Smooth muscle cell (in vitro differentiated cells): Measurements from ENCODE around the gene TSPEAR. TPM values are rescaled to one million over a fixed set of nuclear protein-coding genes. Genes with fewer than 3 reads are reported as not detected.
A peak's percentile ranks its signal among the peaks of the same experiment; 100 is the strongest.
"Not testable (repeated sequence)": the region's sequence is repeated elsewhere in the genome, so short reads cannot be mapped to it uniquely, and the experiment has no call there.

Source experiments
- DNase-seq: peaks from one replicate; lab custom pipeline; 2025; ENCODE audit not compliant: unreplicated experiment; lab: John Stamatoyannopoulos, UW
- H2AFZ ChIP-seq: fragments of 200-600 bp; sonication (generic); 2 replicates; pipeline ENCODE4 v1.6.0; 2016; ENCODE audit warnings: antibody characterized with exemption, low read depth, mild to moderate bottlenecking
- H3F3A ChIP-seq: fragments of 200-600 bp; sonication (generic); 2 replicates; pipeline ENCODE4 v1.6.0; 2017; ENCODE audit warnings: antibody characterized with exemption, low read depth
- H3K27ac ChIP-seq: fragments of 200-600 bp; sonication (generic); 2 replicates; pipeline ENCODE4 v1.5.1; 2016; ENCODE audit warnings: low read depth, mild to moderate bottlenecking
- H3K27me3 ChIP-seq: fragments of 200-600 bp; sonication (generic); 2 replicates; pipeline ENCODE4 v1.6.1; 2016; ENCODE audit warnings: low read depth, mild to moderate bottlenecking
- H3K36me3 ChIP-seq: fragments of 200-600 bp; sonication (generic); 2 replicates; pipeline ENCODE4 v1.5.1; 2016; ENCODE audit warnings: low read depth
- H3K4me1 ChIP-seq: fragments of 200-600 bp; sonication (generic); 2 replicates; pipeline ENCODE4 v1.5.1; 2016; ENCODE audit warnings: low read depth
- H3K4me2 ChIP-seq: fragments of 200-600 bp; sonication (generic); 2 replicates; pipeline ENCODE4 v1.6.0; 2016; ENCODE audit warnings: mild to moderate bottlenecking
- H3K4me3 ChIP-seq: fragments of 200-600 bp; sonication (generic); 2 replicates; pipeline ENCODE4 v1.5.1; 2016; ENCODE audit warnings: mild to moderate bottlenecking
- H3K79me2 ChIP-seq: fragments of 200-600 bp; sonication (generic); 2 replicates; pipeline ENCODE4 v1.6.0; 2016; ENCODE audit warnings: low read depth, mild to moderate bottlenecking
- H3K9ac ChIP-seq: fragments of 200-600 bp; sonication (generic); 2 replicates; pipeline ENCODE4 v1.6.0; 2016; ENCODE audit warnings: low read depth
- H3K9me3 ChIP-seq: fragments of 200-600 bp; sonication (generic); replicated peaks from 2 replicates; pipeline ENCODE4 v1.5.1; 2016; ENCODE audit warnings: low read depth
- H4K20me1 ChIP-seq: fragments of 200-600 bp; sonication (generic); 2 replicates; pipeline ENCODE4 v1.6.0; 2016; ENCODE audit warnings: low read depth
- CTCF ChIP-seq: fragments of 200-600 bp; sonication (generic); IDR thresholded peaks from 2 replicates; pipeline ENCODE4 v1.5.1; 2017; ENCODE audit warnings: borderline replicate concordance, mild to moderate bottlenecking, antibody characterized with exemption; ENCODE audit not compliant: insufficient read depth, poor library complexity, severe bottlenecking
- WGBS: methylation state at CpG from one replicate; pipeline ENCODE4 v1.1.7; 2016; ENCODE audit warnings: low lambda C conversion rate; 5-methylcytosine and 5-hydroxymethylcytosine counted together
- polyA plus RNA-seq: library from polyadenylated mRNA; unstranded; fragments of >200 nt; fragmentation: Nextera tagmentation; extraction: Ambion mirVana; gene quantifications from 2 replicates; pipeline ENCODE4 v1.2.1, GENCODE V29; 2016
- total RNA-seq: library from RNA; depleted of rRNA; stranded (reverse); fragments of >200 nt; gene quantifications from 2 replicates; pipeline ENCODE4 v1.2.3, GENCODE V29; 2014

The TSPEAR gene
- total and polyA plus RNA-seq, 2 experiments from 2014 or later: 0.71 TPM; not detected in 1

DNA sequence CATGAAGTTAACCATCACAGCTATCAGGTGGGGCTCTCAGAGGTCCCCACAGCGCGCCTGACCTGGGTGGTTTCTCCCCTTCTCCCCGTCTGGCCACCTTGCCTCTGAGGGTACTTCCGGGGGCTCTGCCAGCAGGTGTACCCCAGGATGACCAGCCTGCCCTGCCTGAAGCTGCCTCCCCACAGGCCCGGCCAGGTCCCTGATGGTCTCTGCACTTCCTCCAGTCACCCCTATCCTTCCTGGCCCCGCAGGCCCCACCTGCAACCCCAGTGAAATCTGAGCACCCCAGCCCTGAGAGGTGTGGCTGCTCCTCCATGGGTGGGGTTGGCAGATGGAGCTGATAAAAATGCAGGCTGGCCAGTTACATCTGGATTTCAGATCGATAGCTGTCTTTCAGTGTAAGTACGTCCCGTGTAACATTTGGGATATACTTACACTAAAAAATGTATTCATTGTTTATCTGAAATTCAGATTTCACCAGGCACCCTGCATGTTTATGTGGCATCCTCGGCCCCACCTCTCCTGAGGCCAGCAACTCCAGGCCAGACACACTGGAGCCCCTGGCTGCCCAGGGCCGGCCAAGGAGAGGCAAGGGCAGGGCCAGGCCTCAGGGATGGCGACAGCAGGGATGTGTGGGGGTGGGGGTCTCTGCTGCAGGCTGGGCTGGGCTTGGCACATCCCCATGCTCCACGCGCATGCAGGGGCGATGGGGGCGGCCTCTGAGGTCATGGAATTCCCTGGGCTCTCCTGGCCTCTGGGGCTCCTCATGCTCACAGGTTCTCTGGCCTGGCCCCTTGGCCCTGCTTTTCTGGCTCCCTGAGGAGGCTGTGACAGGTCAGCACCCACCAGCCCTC is 230.9 kb downstream of the TSPEAR start:
- Histone ChIP-seq H3K4me1 (no peaks in the 10 kb centered on the region), H3K9me3 (no peaks in the 10 kb centered on the region), H4K20me1 (no peaks in the 10 kb centered on the region), H3K27me3 (no peaks in the 10 kb centered on the region), H3K4me3 (no peak overlapping the region), H3F3A (no peaks in the 10 kb centered on the region), H3K36me3 (no peaks in the 10 kb centered on the region), H3K9ac (no peak overlapping the region), H3K27ac (no peak overlapping the region), H3K79me2 (no peaks in the 10 kb centered on the region), H2AFZ (no peak overlapping the region), H3K4me2 (no peak overlapping the region)
- DNase-seq: no peak
- 90% methylated on average over 16 of the region's 16 CpGs for WGBS
- TF ChIP-seq CTCF: no peak

- H3K27me3 ChIP-seq, H3K4me3 ChIP-seq, H3K4me1 ChIP-seq, DNase-seq, H4K20me1 ChIP-seq, H2AFZ ChIP-seq, H3K9me3 ChIP-seq, H3K9ac ChIP-seq, H3F3A ChIP-seq, H3K36me3 ChIP-seq, H3K27ac ChIP-seq, H3K79me2 ChIP-seq: not testable (repeated sequence)
- H3K4me2 ChIP-seq: peak overlapping the region; percentile 69
- peak; percentile 69 for TF ChIP-seq CTCF
- 41% methylated on average over 21 of the region's 21 CpGs for WGBS
These were observed 231.7 kb downstream of the TSPEAR start for GRCh38 chr21:44479556-44480199.

GRCh38 chr21:44478801-44479167 is 232.6 kb downstream of the TSPEAR start:
- 93% methylated on average over 5 of the region's 5 CpGs for WGBS

More at GRCh38 chr21:44478801-44479167, 232.6 kb downstream of the TSPEAR start:
- no peak for DNase-seq
- Histone ChIP-seq H3K9ac (no peak overlapping the region), H2AFZ (no peak overlapping the region), H3K9me3 (no peaks in the 10 kb centered on the region), H4K20me1 (no peaks in the 10 kb centered on the region), H3K27ac (no peak overlapping the region), H3K36me3 (no peaks in the 10 kb centered on the region), H3K4me1 (no peaks in the 10 kb centered on the region), H3K27me3 (no peaks in the 10 kb centered on the region), H3K79me2 (no peaks in the 10 kb centered on the region), H3F3A (no peaks in the 10 kb centered on the region), H3K4me2 (no peak overlapping the region), H3K4me3 (no peak overlapping the region)
- TF ChIP-seq CTCF: no peak
